ENCODE data around the gene NFIA.

The NFIA gene

DNA sequence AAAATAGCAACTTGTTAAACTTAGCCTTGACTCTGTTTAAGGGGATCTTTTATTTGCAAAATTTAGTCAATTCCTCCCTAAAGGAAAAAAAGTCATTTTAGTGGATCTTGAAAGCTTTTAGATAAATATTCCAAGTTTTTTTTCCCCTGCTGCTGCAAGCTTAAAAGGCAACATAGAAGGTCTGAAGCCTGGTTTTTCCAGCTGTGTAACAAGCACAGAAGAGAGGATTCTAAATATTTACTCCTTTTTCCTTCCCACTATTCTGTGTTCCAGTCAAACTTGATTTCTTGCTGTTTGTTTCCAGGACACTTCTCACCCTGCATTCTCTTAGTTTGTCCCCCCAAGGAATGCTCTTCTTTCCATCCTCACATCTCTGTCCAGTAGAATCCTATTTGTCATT lies 86.7 kb downstream of the NFIA start:
- H4K91ac ChIP-seq (ENCODE audit: low read depth, low read length, poor library complexity) = no peak overlapping the region
- no peak overlapping the region for H2BK15ac ChIP-seq (ENCODE audit: low read length)
- H3K4me2 ChIP-seq (ENCODE audit: insufficient read depth, low read length, poor library complexity, severe bottlenecking) = no peak overlapping the region
- no peak overlapping the region for H2BK5ac ChIP-seq (ENCODE audit: low read length)
- no peaks in the 10 kb centered on the region for H3K36me3 ChIP-seq (replicated peaks in 1 of 2; ENCODE audit: control insufficient read depth in 2 of 2, insufficient read depth in 2 of 2, low read length in 2 of 2)
- no peak overlapping the region for H2AFZ ChIP-seq (ENCODE audit: low read length)
- H3K27ac ChIP-seq (replicated peaks; ENCODE audit: low read length) = no peak overlapping the region
- H3K27me3 ChIP-seq (ENCODE audit: control insufficient read depth in 3 of 3, insufficient read depth in 3 of 3, low read depth in 1 of 3, low read length in 3 of 3) = no peaks in the 10 kb centered on the region
- no peak overlapping the region for H2BK120ac ChIP-seq (ENCODE audit: low read depth, low read length)
- DNase-seq (ENCODE audit: low spot score) = no peak
- H3K23ac ChIP-seq (ENCODE audit: low read depth, low read length, poor library complexity) = no peak overlapping the region
- no peak overlapping the region for H2BK12ac ChIP-seq (ENCODE audit: low read length)
- H3K4me3 ChIP-seq (ENCODE audit: low read length in 2 of 2) = no peak overlapping the region
- H3K4me1 ChIP-seq (ENCODE audit: control insufficient read depth in 2 of 2, insufficient read depth in 1 of 2, low read depth in 1 of 2, low read length in 2 of 2) = no peaks in the 10 kb centered on the region
- H3K18ac ChIP-seq (ENCODE audit: low read length) = no peak overlapping the region
- no peak overlapping the region for H3K9ac ChIP-seq (ENCODE audit: low read depth, low read length, poor library complexity)
- H3K14ac ChIP-seq (ENCODE audit: low read length) = no peak overlapping the region
- no peak overlapping the region for H4K8ac ChIP-seq (ENCODE audit: low read depth, low read length)
- no peaks in the 10 kb centered on the region for H3K79me1 ChIP-seq (ENCODE audit: low read depth, low read length)
- H2AK5ac ChIP-seq (ENCODE audit: low read depth, low read length) = no peak overlapping the region
- H3K9me3 ChIP-seq (replicated peaks in 1 of 2; ENCODE audit: control insufficient read depth in 2 of 2, insufficient read depth in 1 of 2, low read depth in 1 of 2, low read length in 2 of 2) = no peaks in the 10 kb centered on the region
- no peak overlapping the region for H3K4ac ChIP-seq (ENCODE audit: low read length)

DNA sequence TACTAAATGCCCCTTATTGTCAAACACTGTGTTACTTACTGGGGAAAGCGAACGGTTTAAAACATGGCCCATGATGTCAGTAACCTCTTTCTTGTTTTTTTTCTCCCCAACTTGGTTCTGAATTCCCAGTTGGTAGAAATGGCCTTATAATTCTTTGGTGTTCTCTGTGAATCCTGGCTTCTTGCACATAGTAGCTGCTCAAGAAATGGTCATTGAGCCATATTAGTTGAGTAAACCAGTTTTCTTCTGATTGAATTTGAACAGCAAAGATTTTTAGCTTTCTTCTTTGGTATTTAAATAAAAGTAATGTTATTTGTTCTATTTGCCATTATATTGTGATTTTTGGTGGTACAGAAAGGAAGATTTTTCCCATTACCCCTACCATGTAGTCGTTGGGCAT lies 87.3 kb downstream of the NFIA start:
- no peak overlapping the region for H2BK15ac ChIP-seq (ENCODE audit: low read length)
- H3K23ac ChIP-seq (ENCODE audit: low read depth, low read length, poor library complexity) = no peak overlapping the region
- H2BK120ac ChIP-seq (ENCODE audit: low read depth, low read length) = no peak overlapping the region
- H3K4me3 ChIP-seq (ENCODE audit: low read length in 2 of 2) = no peak overlapping the region
- no peak overlapping the region for H3K14ac ChIP-seq (ENCODE audit: low read length)
- no peak for DNase-seq (ENCODE audit: low spot score)
- H2AFZ ChIP-seq (ENCODE audit: low read length) = no peak overlapping the region
- H3K27me3 ChIP-seq (ENCODE audit: control insufficient read depth in 3 of 3, insufficient read depth in 3 of 3, low read depth in 1 of 3, low read length in 3 of 3) = no peaks in the 10 kb centered on the region
- H3K9me3 ChIP-seq (replicated peaks in 1 of 2; ENCODE audit: control insufficient read depth in 2 of 2, insufficient read depth in 1 of 2, low read depth in 1 of 2, low read length in 2 of 2) = no peaks in the 10 kb centered on the region
- no peak overlapping the region for H3K9ac ChIP-seq (ENCODE audit: low read depth, low read length, poor library complexity)
- H4K8ac ChIP-seq (ENCODE audit: low read depth, low read length) = no peak overlapping the region
- no peak overlapping the region for H2BK12ac ChIP-seq (ENCODE audit: low read length)
- H4K91ac ChIP-seq (ENCODE audit: low read depth, low read length, poor library complexity) = no peak overlapping the region
- H3K36me3 ChIP-seq (replicated peaks in 1 of 2; ENCODE audit: control insufficient read depth in 2 of 2, insufficient read depth in 2 of 2, low read length in 2 of 2) = no peaks in the 10 kb centered on the region
- H3K79me1 ChIP-seq (ENCODE audit: low read depth, low read length) = no peaks in the 10 kb centered on the region
- no peak overlapping the region for H2BK5ac ChIP-seq (ENCODE audit: low read length)
- no peak overlapping the region for H3K4ac ChIP-seq (ENCODE audit: low read length)
- H2AK5ac ChIP-seq (ENCODE audit: low read depth, low read length) = no peak overlapping the region
- no peak overlapping the region for H3K27ac ChIP-seq (replicated peaks; ENCODE audit: low read length)
- no peak overlapping the region for H3K4me2 ChIP-seq (ENCODE audit: insufficient read depth, low read length, poor library complexity, severe bottlenecking)
- H3K18ac ChIP-seq (ENCODE audit: low read length) = no peak overlapping the region
- WGBS, 2 donors (ENCODE audit: extremely low coverage in 2 of 2, insufficient read length in 2 of 2, insufficient replicate concordance in 1 of 2) = no CpG with 5 or more reads among the region's 3 CpGs
- H3K4me1 ChIP-seq (ENCODE audit: control insufficient read depth in 2 of 2, insufficient read depth in 1 of 2, low read depth in 1 of 2, low read length in 2 of 2) = no peaks in the 10 kb centered on the region

DNA sequence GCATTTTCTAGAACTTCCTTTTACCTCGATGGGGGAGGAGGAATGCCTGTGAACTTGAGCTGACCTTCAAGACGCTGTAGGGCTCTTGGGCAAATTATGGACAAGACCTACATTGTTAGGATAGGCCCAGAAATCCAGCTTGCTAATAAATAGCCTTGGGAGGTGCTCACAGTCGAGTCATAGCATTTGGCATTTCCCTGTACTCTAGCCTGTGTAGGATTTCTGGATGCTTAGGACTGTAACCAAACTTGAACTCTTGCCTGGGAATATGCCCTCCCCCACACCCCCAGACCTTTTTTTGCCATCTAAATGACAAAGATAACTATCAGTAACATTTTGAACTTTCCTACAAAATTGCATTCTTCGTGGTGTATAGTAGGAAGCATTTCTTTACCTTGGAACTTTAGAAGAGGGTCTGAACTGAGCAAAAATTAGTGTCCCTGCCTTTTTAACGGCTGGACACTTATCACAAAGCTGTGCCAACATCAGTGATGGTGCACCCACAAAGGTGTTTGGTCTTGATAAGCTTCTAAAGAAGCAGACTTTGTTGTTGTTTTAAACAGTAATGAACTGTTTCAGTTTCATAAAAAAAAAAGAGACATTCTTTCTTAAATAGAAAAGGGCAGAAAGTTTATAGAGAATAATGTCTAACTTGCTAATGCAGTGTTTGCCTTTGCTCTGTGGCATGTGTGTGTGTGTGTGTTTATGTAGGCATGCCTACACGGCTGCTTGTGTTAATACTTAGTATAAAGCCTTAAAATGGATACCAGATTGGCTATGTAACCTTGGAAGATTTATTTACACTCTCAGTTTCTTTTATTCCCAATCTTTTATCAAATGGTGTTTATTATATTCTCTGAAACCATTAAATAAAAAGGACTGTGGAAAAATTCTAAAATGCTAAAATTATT lies 88.2 kb downstream of the NFIA start:
- no peak overlapping the region for H2BK5ac ChIP-seq (ENCODE audit: low read length)
- H3K4me3 ChIP-seq (ENCODE audit: low read length in 2 of 2) = no peak overlapping the region
- no peak overlapping the region for H2BK12ac ChIP-seq (ENCODE audit: low read length)
- no peak overlapping the region for H4K8ac ChIP-seq (ENCODE audit: low read depth, low read length)
- H3K23ac ChIP-seq (ENCODE audit: low read depth, low read length, poor library complexity) = no peak overlapping the region
- DNase-seq (ENCODE audit: low spot score) = no peak
- no peak overlapping the region for H3K4ac ChIP-seq (ENCODE audit: low read length)
- no peaks in the 10 kb centered on the region for H3K4me1 ChIP-seq (ENCODE audit: control insufficient read depth in 2 of 2, insufficient read depth in 1 of 2, low read depth in 1 of 2, low read length in 2 of 2)
- no peaks in the 10 kb centered on the region for H3K36me3 ChIP-seq (replicated peaks in 1 of 2; ENCODE audit: control insufficient read depth in 2 of 2, insufficient read depth in 2 of 2, low read length in 2 of 2)
- H3K79me1 ChIP-seq (ENCODE audit: low read depth, low read length) = no peaks in the 10 kb centered on the region
- H3K9ac ChIP-seq (ENCODE audit: low read depth, low read length, poor library complexity) = no peak overlapping the region
- H3K14ac ChIP-seq (ENCODE audit: low read length) = no peak overlapping the region
- no peaks in the 10 kb centered on the region for H3K27me3 ChIP-seq (ENCODE audit: control insufficient read depth in 3 of 3, insufficient read depth in 3 of 3, low read depth in 1 of 3, low read length in 3 of 3)
- no peak overlapping the region for H2AFZ ChIP-seq (ENCODE audit: low read length)
- H2BK120ac ChIP-seq (ENCODE audit: low read depth, low read length) = no peak overlapping the region
- H4K91ac ChIP-seq (ENCODE audit: low read depth, low read length, poor library complexity) = no peak overlapping the region
- WGBS, 2 donors (ENCODE audit: extremely low coverage in 2 of 2, insufficient read length in 2 of 2, insufficient replicate concordance in 1 of 2) = no CpG with 5 or more reads among the region's 6 CpGs
- H2AK5ac ChIP-seq (ENCODE audit: low read depth, low read length) = no peak overlapping the region
- H3K27ac ChIP-seq (replicated peaks; ENCODE audit: low read length) = no peak overlapping the region
- no peak overlapping the region for H3K4me2 ChIP-seq (ENCODE audit: insufficient read depth, low read length, poor library complexity, severe bottlenecking)
- no peak overlapping the region for H2BK15ac ChIP-seq (ENCODE audit: low read length)
- no peaks in the 10 kb centered on the region for H3K9me3 ChIP-seq (replicated peaks in 1 of 2; ENCODE audit: control insufficient read depth in 2 of 2, insufficient read depth in 1 of 2, low read depth in 1 of 2, low read length in 2 of 2)
- no peak overlapping the region for H3K18ac ChIP-seq (ENCODE audit: low read length)

DNA sequence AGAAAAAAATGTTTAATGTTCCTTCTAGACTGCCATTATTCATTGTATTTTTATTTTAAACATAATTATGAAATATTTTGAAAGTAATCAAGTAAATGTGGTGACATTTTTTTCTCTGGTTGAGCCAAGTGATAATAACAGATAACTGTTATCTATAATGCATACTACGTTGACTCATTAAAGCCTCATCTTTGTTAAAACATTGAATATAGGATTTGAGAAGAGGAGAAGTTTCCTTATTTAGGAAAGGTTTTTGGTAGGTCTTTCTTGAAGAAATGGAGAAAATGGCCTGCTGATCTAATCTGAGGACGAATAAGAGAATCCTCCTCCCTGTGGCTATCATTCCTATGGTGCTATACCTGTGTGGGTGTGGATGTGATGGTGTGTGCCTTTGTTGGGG lies 89.0 kb downstream of the NFIA start:
- Histone ChIP-seq H2BK120ac (ENCODE audit: low read depth, low read length) (no peak overlapping the region), H3K27ac (replicated peaks; ENCODE audit: low read length) (no peak overlapping the region), H3K36me3 (replicated peaks in 1 of 2; ENCODE audit: control insufficient read depth in 2 of 2, insufficient read depth in 2 of 2, low read length in 2 of 2) (no peaks in the 10 kb centered on the region), H2AFZ (ENCODE audit: low read length) (no peak overlapping the region), H2BK15ac (ENCODE audit: low read length) (no peak overlapping the region), H3K4me1 (ENCODE audit: control insufficient read depth in 2 of 2, insufficient read depth in 1 of 2, low read depth in 1 of 2, low read length in 2 of 2) (no peaks in the 10 kb centered on the region), H2BK12ac (ENCODE audit: low read length) (no peak overlapping the region), H3K27me3 (ENCODE audit: control insufficient read depth in 3 of 3, insufficient read depth in 3 of 3, low read depth in 1 of 3, low read length in 3 of 3) (no peaks in the 10 kb centered on the region), H4K91ac (ENCODE audit: low read depth, low read length, poor library complexity) (no peak overlapping the region), H3K9ac (ENCODE audit: low read depth, low read length, poor library complexity) (no peak overlapping the region), H3K18ac (ENCODE audit: low read length) (no peak overlapping the region), H3K23ac (ENCODE audit: low read depth, low read length, poor library complexity) (no peak overlapping the region), H4K8ac (ENCODE audit: low read depth, low read length) (no peak overlapping the region), H2BK5ac (ENCODE audit: low read length) (no peak overlapping the region), H3K4me2 (ENCODE audit: insufficient read depth, low read length, poor library complexity, severe bottlenecking) (no peak overlapping the region), H3K79me1 (ENCODE audit: low read depth, low read length) (no peaks in the 10 kb centered on the region), H3K4ac (ENCODE audit: low read length) (no peak overlapping the region), H3K14ac (ENCODE audit: low read length) (no peak overlapping the region), H3K4me3 (ENCODE audit: low read length in 2 of 2) (no peak overlapping the region), H2AK5ac (ENCODE audit: low read depth, low read length) (no peak overlapping the region), H3K9me3 (replicated peaks in 1 of 2; ENCODE audit: control insufficient read depth in 2 of 2, insufficient read depth in 1 of 2, low read depth in 1 of 2, low read length in 2 of 2) (no peaks in the 10 kb centered on the region)
- no peak for DNase-seq (ENCODE audit: low spot score)
- WGBS, 2 donors (ENCODE audit: extremely low coverage in 2 of 2, insufficient read length in 2 of 2, insufficient replicate concordance in 1 of 2) = no CpG with 5 or more reads among the region's 2 CpGs
